K562 (cell line): Measurements from ENCODE around the gene EIF5A2. TPM values are rescaled to one million over a fixed set of nuclear protein-coding genes. Genes with fewer than 3 reads are reported as not detected.
A peak's percentile ranks its signal among the peaks of the same experiment; 100 is the strongest.

Experiments
- EP400 ChIP-seq: fragments of 450-650 bp; IDR thresholded peaks from 2 replicates; pipeline ENCODE4 v1.6.1; 2017; ENCODE audit warnings: antibody characterized with exemption, mild to moderate bottlenecking, moderate library complexity
- TFAP4 ChIP-seq: sonication (generic); formaldehyde crosslinking; IDR thresholded peaks from 2 replicates; pipeline ENCODE4 v1.8.0; 2022; ENCODE audit warnings: missing genetic modification reagents, mild to moderate bottlenecking, moderate library complexity, borderline replicate concordance
- WHSC1 ChIP-seq: IDR thresholded peaks from one replicate; pipeline ENCODE4 v1.6.1; 2012; ENCODE audit warnings: low read length, control low read depth, inconsistent platforms
- ZNF280A ChIP-seq: fragments of 450-650 bp; IDR thresholded peaks from 2 replicates; pipeline ENCODE4 v1.6.1; 2018; ENCODE audit warnings: mild to moderate bottlenecking, low read depth; ENCODE audit not compliant: partially characterized antibody
- ZNF778 ChIP-seq: fragments of 450-650 bp; formaldehyde crosslinking; IDR thresholded peaks from 2 replicates; pipeline ENCODE4 v1.4.0; 2020; ENCODE audit warnings: mild to moderate bottlenecking, moderate library complexity
- polyA plus RNA-seq, 8 experiments: library from polyadenylated mRNA; depleted of rRNA in 4 of 8; stranded (reverse) in 5 of 8; unstranded in 3 of 8; fragments of >200 nt; fragmentation: Nextera tagmentation in 2 of 8; fragmentation: Illumina TruSeq in 1 of 8; extraction: Ambion mirVana in 2 of 8; extraction: Trizol in 1 of 8; gene quantifications; 2 replicates each; pipeline versions ENCODE4 v1.2.1 to v1.2.3, GENCODE V29; 2011 to 2014; ENCODE audit warnings: inconsistent platforms in 1 of 8, missing spikeins in 1 of 8
- total RNA-seq, 7 experiments: library from RNA; depleted of rRNA in 6 of 7; stranded (reverse); fragments of >200 nt in 6 of 7; fragmentation: Illumina TruSeq in 2 of 7; extraction: Trizol in 2 of 7; gene quantifications; 2 replicates each; pipeline versions ENCODE4 v1.2.1 to v1.2.3, GENCODE V29; 2011 to 2021; ENCODE audit warnings: low replicate concordance in 1 of 7
- TF ChIP-seq, protein P1 (sequence below): fragments of 250-450 bp; sonication (Bioruptor Pico); IDR thresholded peaks from 2 replicates; pipeline ENCODE4 v1.8.0; 2022; ENCODE audit warnings: moderate library complexity, mild to moderate bottlenecking, inconsistent platforms

Gene EIF5A2
- total and polyA plus RNA-seq, 9 of the 15 experiments (the other 6 are each of a cell fraction or from before 2014, with no cell fraction given), result 3.9 to 18.3 (median 15.9) TPM

DNA sequence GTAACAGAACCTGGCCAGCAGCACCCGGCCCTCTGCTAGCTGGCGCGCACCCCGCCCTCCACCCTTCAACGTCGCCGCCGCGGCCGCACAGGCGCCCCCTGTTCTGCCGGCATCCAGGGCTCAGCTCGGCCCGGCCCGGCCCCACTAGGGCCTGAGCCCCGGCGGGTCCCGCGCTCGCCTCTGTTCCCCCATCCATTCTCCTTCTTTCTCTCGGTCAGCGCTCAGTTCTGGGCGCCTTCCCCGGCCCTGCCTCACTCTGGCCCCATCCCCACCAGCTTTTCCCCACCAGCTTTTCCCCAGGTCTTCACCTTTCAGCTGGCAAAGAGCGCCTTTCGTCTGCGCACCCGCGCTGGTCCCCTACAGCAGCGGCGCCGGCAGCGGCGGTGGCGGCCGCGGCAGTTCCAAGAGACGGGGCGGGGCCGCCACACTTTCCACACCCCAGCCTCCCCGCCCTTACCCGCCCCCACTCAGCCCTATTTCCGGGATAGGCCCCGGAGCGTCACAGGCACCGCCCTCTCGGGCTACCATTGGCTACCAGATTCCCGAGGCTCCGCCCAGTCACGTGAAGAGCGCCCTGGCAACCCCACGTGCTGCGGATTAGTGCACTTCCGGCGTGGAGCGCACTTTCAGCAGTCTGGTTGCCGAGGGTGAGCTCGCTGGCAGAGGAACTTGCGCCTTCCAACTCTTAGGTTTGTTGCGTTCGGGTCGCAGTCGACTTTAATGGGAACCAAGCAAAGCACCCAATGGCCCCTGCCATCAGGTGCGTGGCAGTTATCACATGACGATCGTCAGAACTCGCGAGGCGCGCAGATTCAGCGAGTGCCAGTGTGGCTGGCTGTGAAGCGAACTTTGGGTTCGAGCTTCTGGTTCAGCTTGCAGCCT, at the start of gene EIF5A2 (continued):
- TF ChIP-seq TFAP4 (CRISPR knock-in tag) (peak; percentile 86), EP400 (peak; percentile 78), WHSC1 (no peak), ZNF280A (no peak), ZNF778 (CRISPR knock-in tag) (no peak)
- TF ChIP-seq, protein P1, sequence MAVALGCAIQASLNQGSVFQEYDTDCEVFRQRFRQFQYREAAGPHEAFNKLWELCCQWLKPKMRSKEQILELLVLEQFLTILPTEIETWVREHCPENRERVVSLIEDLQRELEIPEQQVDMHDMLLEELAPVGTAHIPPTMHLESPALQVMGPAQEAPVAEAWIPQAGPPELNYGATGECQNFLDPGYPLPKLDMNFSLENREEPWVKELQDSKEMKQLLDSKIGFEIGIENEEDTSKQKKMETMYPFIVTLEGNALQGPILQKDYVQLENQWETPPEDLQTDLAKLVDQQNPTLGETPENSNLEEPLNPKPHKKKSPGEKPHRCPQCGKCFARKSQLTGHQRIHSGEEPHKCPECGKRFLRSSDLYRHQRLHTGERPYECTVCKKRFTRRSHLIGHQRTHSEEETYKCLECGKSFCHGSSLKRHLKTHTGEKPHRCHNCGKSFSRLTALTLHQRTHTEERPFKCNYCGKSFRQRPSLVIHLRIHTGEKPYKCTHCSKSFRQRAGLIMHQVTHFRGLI (CRISPR knock-in tag), result no peak
